A673 (cell line): Measurements from ENCODE around the gene CEACAM16.

ENCODE experiments used
- CTCF ChIP-seq: fragments of 300-800, 200-600 bp; sonication (generic); conservative IDR thresholded peaks from 2 replicates; pipeline ENCODE4 v1.5.1; 2017; ENCODE audit warnings: low read depth, mild to moderate bottlenecking, antibody characterized with exemption, low read length, moderate library complexity, mixed read lengths
- EZH2 ChIP-seq: fragments of 200-600 bp; sonication (generic); IDR thresholded peaks from 2 replicates; pipeline ENCODE4 v1.6.1; 2017; ENCODE audit warnings: borderline replicate concordance, low read depth, mild to moderate bottlenecking, mixed read lengths, antibody characterized with exemption, low read length; ENCODE audit not compliant: poor library complexity, severe bottlenecking

- TF ChIP-seq CTCF (no peak), EZH2 (no peak)
Measured at GRCh38 chr19:44745341-44745831, 46.4 kb downstream of the CEACAM16 start.
